Ovary (tissue), 3 donors: ENCODE results near the gene NOL6.

Source experiments
- EP300 ChIP-seq: sonication (generic); formaldehyde crosslinking; IDR thresholded peaks from one replicate; pipeline ENCODE4 v1.6.1; 2017; ENCODE audit warnings: antibody characterized with exemption
- POLR2A ChIP-seq: fragments of 450-650 bp; IDR thresholded peaks from one replicate; pipeline ENCODE4 v1.6.1; 2017; ENCODE audit warnings: antibody characterized with exemption, mild to moderate bottlenecking, moderate library complexity
- TF ChIP-seq, protein P1 (sequence below), 3 donors: fragments of 450-650 bp in 2 of 3; fragments of 200-600 bp in 1 of 3; IDR thresholded peaks; one replicate each; pipeline versions ENCODE4 v1.5.1 to v1.8.0; 2016 to 2022; ENCODE audit warnings: antibody characterized with exemption in 3 of 3, mild to moderate bottlenecking in 1 of 3
- donor health status: DM: no; HTN: no; CAD: no.

DNA sequence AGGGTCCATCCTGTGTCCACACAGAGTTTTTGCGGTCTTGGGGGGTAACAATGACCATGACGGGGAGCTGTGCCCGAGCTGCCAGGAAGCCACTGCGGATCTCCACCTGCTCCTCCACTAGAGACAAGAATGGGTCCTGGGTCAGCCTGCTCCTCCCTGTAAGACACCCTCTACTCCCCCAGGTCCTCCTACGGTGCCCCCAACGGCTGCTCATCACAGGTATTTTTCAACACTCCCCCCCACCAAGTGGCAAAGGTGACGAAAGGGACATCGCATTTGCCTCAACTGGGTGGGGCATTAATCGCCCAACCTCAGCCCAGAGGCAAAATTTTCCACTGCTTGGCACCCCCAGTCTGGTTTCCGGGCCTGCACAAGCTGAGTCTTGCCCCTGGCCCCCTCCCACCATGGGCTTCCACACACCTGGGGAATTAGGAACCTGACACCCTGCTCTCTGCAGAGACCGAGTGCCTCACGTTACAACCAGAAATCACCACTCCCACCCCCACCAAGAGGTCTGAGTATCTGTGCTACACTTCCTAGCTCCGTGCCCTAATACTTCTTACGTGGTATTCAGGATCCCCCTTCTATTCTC, 9.6 kb downstream of the NOL6 start:
- TF ChIP-seq, protein P1, sequence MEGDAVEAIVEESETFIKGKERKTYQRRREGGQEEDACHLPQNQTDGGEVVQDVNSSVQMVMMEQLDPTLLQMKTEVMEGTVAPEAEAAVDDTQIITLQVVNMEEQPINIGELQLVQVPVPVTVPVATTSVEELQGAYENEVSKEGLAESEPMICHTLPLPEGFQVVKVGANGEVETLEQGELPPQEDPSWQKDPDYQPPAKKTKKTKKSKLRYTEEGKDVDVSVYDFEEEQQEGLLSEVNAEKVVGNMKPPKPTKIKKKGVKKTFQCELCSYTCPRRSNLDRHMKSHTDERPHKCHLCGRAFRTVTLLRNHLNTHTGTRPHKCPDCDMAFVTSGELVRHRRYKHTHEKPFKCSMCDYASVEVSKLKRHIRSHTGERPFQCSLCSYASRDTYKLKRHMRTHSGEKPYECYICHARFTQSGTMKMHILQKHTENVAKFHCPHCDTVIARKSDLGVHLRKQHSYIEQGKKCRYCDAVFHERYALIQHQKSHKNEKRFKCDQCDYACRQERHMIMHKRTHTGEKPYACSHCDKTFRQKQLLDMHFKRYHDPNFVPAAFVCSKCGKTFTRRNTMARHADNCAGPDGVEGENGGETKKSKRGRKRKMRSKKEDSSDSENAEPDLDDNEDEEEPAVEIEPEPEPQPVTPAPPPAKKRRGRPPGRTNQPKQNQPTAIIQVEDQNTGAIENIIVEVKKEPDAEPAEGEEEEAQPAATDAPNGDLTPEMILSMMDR (IDR thresholded peaks at IDR 0.05): no peak
- TF ChIP-seq POLR2A (no peak), EP300 (no peak)
